ENCODE results near the gene CRYBG1. TPM values are rescaled to one million over a fixed set of nuclear protein-coding genes. Genes with fewer than 3 reads are reported as not detected.

CRYBG1 gene
- total RNA-seq, 1 experiment from 2014 or later: 10.7 TPM

- Histone ChIP-seq H3K9me3 (ENCODE audit: control insufficient read depth in 1 of 2, insufficient read depth in 1 of 2, low read depth in 1 of 2, low read length in 2 of 2) (no peaks in the 10 kb centered on the region), H2AFZ (ENCODE audit: low read depth, low read length, poor library complexity, severe bottlenecking) (no peak overlapping the region), H3K4me2 (ENCODE audit: low read length) (no peak overlapping the region), H3K9me2 (ENCODE audit: insufficient read depth) (no peaks in the 10 kb centered on the region), H3K9ac (ENCODE audit: low read length) (no peak overlapping the region), H3K79me2 (ENCODE audit: insufficient read depth, low read length) (no peaks in the 10 kb centered on the region), H3K27me3 (ENCODE audit: insufficient read depth, low read length) (no peaks in the 10 kb centered on the region), H3K4me1 (ENCODE audit: control insufficient read depth in 1 of 2, insufficient read depth in 2 of 2, low read length in 2 of 2) (peaks cover 10 to 50% of the 10 kb centered on the region in 2 experiments), H3K27ac (ENCODE audit: low read depth, low read length) (no peak overlapping the region), H3K36me3 (ENCODE audit: control insufficient read depth in 1 of 2, insufficient read depth in 2 of 2, low read length in 2 of 2) (no peaks in the 10 kb centered on the region), H4K20me1 (ENCODE audit: insufficient read depth) (no peaks in the 10 kb centered on the region), H3K4me3 (replicated peaks in 1 of 2; ENCODE audit: low read depth in 1 of 2, low read length in 2 of 2) (no peak overlapping the region)
- RAD21 ChIA-PET (ENCODE audit: low non-redundant PET in 1 of 2, low total read pairs in 2 of 2, uncharacterized antibody in 2 of 2, unreplicated experiment in 2 of 2): no interaction called here
- ATAC-seq (no peak), DNase-seq (ENCODE audit: low read depth, low spot score) (no peak)
- CTCF ChIA-PET: interaction anchor here (2.6 to 6.3 kb wide), 2 partner anchors 9 to 30 kb away, joined by 11 to 52 read pairs; partner anchors contain the start of gene CRYBG1
- intact Hi-C loops (cut with micrococcal nuclease): no loop called here
- TF ChIP-seq MAX (IDR thresholded peaks at IDR 0.05) (no peak), ELF1 (IDR thresholded peaks at IDR 0.05; ENCODE audit: borderline replicate concordance, low read depth) (no peak), CTCF (IDR thresholded peaks at IDR 0.05 in 2 of 3, conservative IDR thresholded peaks at IDR 0.05 in 1 of 3; ENCODE audit: borderline replicate concordance in 1 of 3, insufficient read depth in 1 of 3, low read depth in 2 of 3, low read length in 2 of 3) (no peak), EGR1 (IDR thresholded peaks at IDR 0.05; ENCODE audit: low read depth) (no peak), EZH2phosphoT487 (IDR thresholded peaks at IDR 0.05; ENCODE audit: borderline replicate concordance) (no peak), CEBPB (IDR thresholded peaks at IDR 0.05; ENCODE audit: low read depth) (no peak)
- POLR2A ChIA-PET: interaction anchor here (0.6 kb wide), 1 partner anchor 9 kb away, joined by 3 read pairs; the partner anchor contains the start of gene CRYBG1
- BruUV-seq (replicated peaks): no TSS peak
Measured at GRCh38 chr6:106369739-106370138, 9.2 kb downstream of the CRYBG1 start.

- ChIA-PET CTCF (interaction anchor here (2.6 to 6.3 kb wide), 2 partner anchors 10 to 31 kb away, joined by 11 to 52 read pairs; partner anchors contain the start of gene CRYBG1), RAD21 (ENCODE audit: low non-redundant PET in 1 of 2, low total read pairs in 2 of 2, uncharacterized antibody in 2 of 2, unreplicated experiment in 2 of 2) (no interaction called here), POLR2A (no interaction called here)
- no peaks in the 10 kb centered on the region for H4K20me1 ChIP-seq (ENCODE audit: insufficient read depth)
- DNase-seq (ENCODE audit: low read depth, low spot score): peak; percentile 44
- peak overlapping the region; percentile 48 for H3K4me2 ChIP-seq (ENCODE audit: low read length)
- H3K9me2 ChIP-seq (ENCODE audit: insufficient read depth): no peaks in the 10 kb centered on the region
- no peak overlapping the region for H2AFZ ChIP-seq (ENCODE audit: low read depth, low read length, poor library complexity, severe bottlenecking)
- intact Hi-C loops (cut with micrococcal nuclease): no loop called here
- H3K27me3 ChIP-seq (ENCODE audit: insufficient read depth, low read length): no peaks in the 10 kb centered on the region
- no peak overlapping the region for H3K27ac ChIP-seq (ENCODE audit: low read depth, low read length)
- H3K9ac ChIP-seq (ENCODE audit: low read length): peak overlapping the region; percentile 12
- no peaks in the 10 kb centered on the region for H3K9me3 ChIP-seq (ENCODE audit: control insufficient read depth in 1 of 2, insufficient read depth in 1 of 2, low read depth in 1 of 2, low read length in 2 of 2)
- peak; percentile 68 for ATAC-seq
- no TSS peak for BruUV-seq (replicated peaks)
- no peaks in the 10 kb centered on the region for H3K79me2 ChIP-seq (ENCODE audit: insufficient read depth, low read length)
- peaks cover 10 to 50% of the 10 kb centered on the region in 2 experiments for H3K4me1 ChIP-seq (ENCODE audit: control insufficient read depth in 1 of 2, insufficient read depth in 2 of 2, low read length in 2 of 2)
- H3K36me3 ChIP-seq (ENCODE audit: control insufficient read depth in 1 of 2, insufficient read depth in 2 of 2, low read length in 2 of 2): no peaks in the 10 kb centered on the region
- 0 out of 4 replicates have a peak overlapping the region, but pooled peaks of 1 of the 2 experiments have one; percentile 1 for H3K4me3 ChIP-seq (replicated peaks in 1 of 2; ENCODE audit: low read depth in 1 of 2, low read length in 2 of 2)
- TF ChIP-seq RAD21 (IDR thresholded peaks at IDR 0.05; ENCODE audit: low read depth): 0 out of 2 replicates have a peak, but pooled peaks have one; percentile 6
- peak; percentile 67 for TF ChIP-seq SP1 (IDR thresholded peaks at IDR 0.05; ENCODE audit: low read depth)
- no peak for TF ChIP-seq ZFX (IDR thresholded peaks at IDR 0.05)
- peak; percentile 75; the same call in 1 of the 2 replicates for TF ChIP-seq CBX3 (IDR thresholded peaks at IDR 0.05; ENCODE audit: low read depth)
- TF ChIP-seq EZH2 (IDR thresholded peaks at IDR 0.05): no peak
- TF ChIP-seq POLR2A (IDR thresholded peaks at IDR 0.05; ENCODE audit: borderline replicate concordance, extremely low read depth, insufficient read depth, insufficient read length): no peak
- TF ChIP-seq ELF1 (IDR thresholded peaks at IDR 0.05; ENCODE audit: borderline replicate concordance, low read depth): no peak
- no peak for TF ChIP-seq ATF3 (IDR thresholded peaks at IDR 0.05)
- TF ChIP-seq SIN3A (IDR thresholded peaks at IDR 0.05; ENCODE audit: low read depth): no peak
- TF ChIP-seq POLR2AphosphoS5 (IDR thresholded peaks at IDR 0.05; ENCODE audit: low read depth, low read length): no peak
- no peak for TF ChIP-seq YY1 (IDR thresholded peaks at IDR 0.05; ENCODE audit: extremely low read depth, insufficient replicate concordance, low read depth, low read length)
- TF ChIP-seq ZBTB33 (IDR thresholded peaks at IDR 0.05; ENCODE audit: extremely low read depth, insufficient replicate concordance, low read length): no peak
- peak; percentile 74 for TF ChIP-seq JUND (IDR thresholded peaks at IDR 0.05)
- no peak for TF ChIP-seq EZH2phosphoT487 (IDR thresholded peaks at IDR 0.05; ENCODE audit: borderline replicate concordance)
- no peak for TF ChIP-seq CEBPB (IDR thresholded peaks at IDR 0.05; ENCODE audit: low read depth)
Measured at GRCh38 chr6:106370639-106371038, 10.1 kb downstream of the CRYBG1 start.

All from HCT116 (cell line).